CD14-positive monocyte (primary cell): ENCODE measurements around the gene CELSR1. TPM values are rescaled to one million over a fixed set of nuclear protein-coding genes. Genes with fewer than 3 reads are reported as not detected.
A peak's percentile ranks its signal among the peaks of the same experiment; 100 is the strongest.

ENCODE experiments used
- DNase-seq, 3 donors: peaks; one replicate each; pipeline ENCODE4 v3.0.0-alpha.2; 2011 to 2022
- H2AFZ ChIP-seq: 2 replicates; pipeline ENCODE4 v1.6.0; 2012; ENCODE audit warnings: mild to moderate bottlenecking, low read depth, low read length, inconsistent platforms; ENCODE audit not compliant: insufficient read depth, poor library complexity, severe bottlenecking
- H3K27ac ChIP-seq, 2 donors: 1 replicate in 1 of 2; 2 replicates in 1 of 2; pipeline ENCODE4 v1.5.1; 2012 to 2013; ENCODE audit warnings: low read length in 2 of 2, control low read depth in 1 of 2, inconsistent platforms in 1 of 2, low read depth in 1 of 2, mild to moderate bottlenecking in 1 of 2
- H3K27me3 ChIP-seq, 2 donors: one replicate each; pipeline versions ENCODE4 v1.6.0 to v1.6.1; 2011 to 2013; ENCODE audit warnings: low read length in 2 of 2; ENCODE audit not compliant: control insufficient read depth in 2 of 2, insufficient read depth in 2 of 2
- H3K36me3 ChIP-seq, 2 donors: replicated peaks in 1 of 2; 1 replicate in 1 of 2; 2 replicates in 1 of 2; pipeline versions ENCODE4 v1.5.1 to v1.6.1; 2012 to 2013; ENCODE audit warnings: low read length in 2 of 2, control low read depth in 1 of 2, inconsistent platforms in 1 of 2, mild to moderate bottlenecking in 1 of 2; ENCODE audit not compliant: insufficient read depth in 2 of 2, control insufficient read depth in 1 of 2
- H3K4me1 ChIP-seq, 2 donors: 1 replicate in 1 of 2; 2 replicates in 1 of 2; pipeline versions ENCODE4 v1.5.1 to v1.6.1; 2012 to 2013; ENCODE audit warnings: low read length in 2 of 2, control low read depth in 1 of 2, inconsistent platforms in 1 of 2, mild to moderate bottlenecking in 1 of 2, moderate library complexity in 1 of 2; ENCODE audit not compliant: insufficient read depth in 2 of 2, control insufficient read depth in 1 of 2
- H3K4me2 ChIP-seq: replicated peaks from 2 replicates; pipeline ENCODE3; 2012; ENCODE audit warnings: low read length, moderate library complexity, mild to moderate bottlenecking; ENCODE audit not compliant: poor library complexity, severe bottlenecking; ENCODE audit errors: extremely low read depth
- H3K4me3 ChIP-seq, 3 experiments: fragments of 200-600 bp in 1 of 3; sonication (generic) in 1 of 3; replicated peaks in 1 of 3; 1 replicate in 2 of 3; 2 replicates in 1 of 3; pipeline ENCODE4 v1.5.1; 2011 to 2013; ENCODE audit warnings: low read length in 3 of 3, mild to moderate bottlenecking in 3 of 3, control low read depth in 2 of 3, low read depth in 2 of 3, inconsistent platforms in 1 of 3, moderate library complexity in 1 of 3
- H3K79me2 ChIP-seq: 2 replicates; pipeline ENCODE4 v1.6.0; 2012; ENCODE audit warnings: mild to moderate bottlenecking, control low read depth, inconsistent platforms, low read length, moderate library complexity; ENCODE audit not compliant: insufficient read depth
- H3K9ac ChIP-seq: 2 replicates; pipeline ENCODE4 v1.6.0; 2017; ENCODE audit warnings: low read length, mild to moderate bottlenecking; ENCODE audit not compliant: insufficient read depth, poor library complexity, severe bottlenecking
- H3K9me3 ChIP-seq, 2 donors: replicated peaks in 1 of 2; 1 replicate in 1 of 2; 2 replicates in 1 of 2; pipeline versions ENCODE4 v1.5.1 to v1.6.1; 2012 to 2013; ENCODE audit warnings: low read length in 2 of 2, control low read depth in 1 of 2; ENCODE audit not compliant: control insufficient read depth in 1 of 2, insufficient read depth in 1 of 2
- H4K20me1 ChIP-seq: 2 replicates; pipeline ENCODE4 v1.6.0; 2012; ENCODE audit warnings: mild to moderate bottlenecking, low read length, control low read depth, moderate library complexity; ENCODE audit not compliant: insufficient read depth
- H3K27ac Mint-ChIP-seq, 7 donors: one replicate each; pipeline ENCODE4 v1.8.0; 2020; ENCODE audit warnings: mild to moderate bottlenecking in 7 of 7, mixed read lengths in 7 of 7, moderate library complexity in 6 of 7, inconsistent platforms in 2 of 7
- H3K27me3 Mint-ChIP-seq, 3 donors: one replicate each; pipeline ENCODE4 v1.8.0; 2021 to 2022; ENCODE audit warnings: low read depth in 3 of 3, mild to moderate bottlenecking in 3 of 3, mixed read lengths in 3 of 3, moderate library complexity in 3 of 3, inconsistent platforms in 1 of 3
- H3K36me3 Mint-ChIP-seq, 2 donors: one replicate each; pipeline ENCODE4 v1.8.0; 2020; ENCODE audit warnings: mixed read lengths in 2 of 2, inconsistent platforms in 1 of 2, mild to moderate bottlenecking in 1 of 2
- H3K4me1 Mint-ChIP-seq: one replicate; pipeline ENCODE4 v1.8.0; 2020; ENCODE audit warnings: mild to moderate bottlenecking, mixed read lengths
- H3K4me3 Mint-ChIP-seq, 2 donors: one replicate each; pipeline ENCODE4 v1.8.0; 2020; ENCODE audit warnings: mild to moderate bottlenecking in 2 of 2, mixed read lengths in 2 of 2, moderate library complexity in 1 of 2
- H3K9me3 Mint-ChIP-seq, 7 donors: one replicate each; pipeline ENCODE4 v1.8.0; 2020 to 2022; ENCODE audit warnings: mixed read lengths in 7 of 7, mild to moderate bottlenecking in 6 of 7, moderate library complexity in 6 of 7, inconsistent platforms in 2 of 7
- WGBS: methylation state at CpG from one replicate; pipeline ENCODE4 v1.1.5; 2013; ENCODE audit warnings: missing lambda C conversion rate; ENCODE audit not compliant: insufficient coverage; 5-methylcytosine and 5-hydroxymethylcytosine counted together
- intact Hi-C, 2 donors: fragments of 100-400 bp; cut with micrococcal nuclease; formaldehyde crosslinking; loops; one replicate each; pipeline versions ENCODE4 v1.15.0 to v1.15.1; 2023
- polyA plus RNA-seq, 3 donors: library from polyadenylated mRNA; depleted of rRNA in 1 of 3; unstranded in 2 of 3; stranded (reverse) in 1 of 3; fragments of 300-500 nt in 2 of 3; fragments of >200 nt in 1 of 3; fragmentation: Illumina TruSeq in 2 of 3; gene quantifications; 1 replicate in 2 of 3; 2 replicates in 1 of 3; pipeline ENCODE4 v1.2.3, GENCODE V29; 2012 to 2021
- TF ChIP-seq, protein P1 (sequence below): fragments of 200-600 bp; IDR thresholded peaks from one replicate; pipeline ENCODE4 v1.8.0; 2022; ENCODE audit warnings: antibody characterized with exemption, mild to moderate bottlenecking

The CELSR1 gene
- polyA plus RNA-seq, 3 donors = 0.16 TPM; not detected in 2

DNA sequence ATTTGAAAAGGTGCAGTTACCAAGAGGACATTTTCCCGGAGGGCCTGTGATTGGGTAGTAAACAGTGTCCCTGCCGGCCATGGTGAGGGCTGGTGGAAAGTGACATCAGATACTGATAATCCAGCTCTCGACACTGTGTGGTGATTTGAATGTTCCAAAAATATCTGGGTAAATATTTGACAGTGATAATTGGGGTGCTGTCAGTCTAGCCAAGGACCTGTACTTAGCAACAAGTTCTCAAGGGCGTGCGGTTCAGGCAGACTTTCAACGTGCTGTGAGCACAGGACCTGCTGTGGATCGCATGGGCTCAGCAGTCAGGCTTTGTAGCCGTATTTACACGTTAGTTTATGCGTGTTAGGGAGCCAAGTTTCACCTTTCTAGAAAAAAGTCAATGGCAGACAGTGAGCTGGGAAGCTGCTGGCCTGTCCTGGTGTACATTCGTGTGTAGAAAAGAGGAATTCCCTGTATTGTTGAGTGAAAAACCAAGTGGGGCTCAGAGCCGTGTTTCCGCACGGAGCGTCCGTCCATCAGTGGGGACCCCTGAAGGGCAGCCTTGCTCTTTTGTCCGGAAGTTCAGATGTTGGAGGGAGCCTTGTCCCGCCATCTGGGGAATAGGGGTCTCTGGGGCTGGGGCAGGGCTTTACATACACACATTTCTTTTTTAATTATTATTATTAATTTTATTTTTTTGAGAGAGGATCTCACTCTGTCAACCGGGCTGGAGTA, 190.6 kb downstream of the CELSR1 start:
- WGBS = 94% methylated on average over 11 of the region's 19 CpGs
- H3K4me2 ChIP-seq = no peak overlapping the region
- Mint-ChIP-seq H3K27me3 (no peaks in the 10 kb centered on the region), H3K4me1 (no peaks in the 10 kb centered on the region), H3K36me3 (peaks cover 96 to 100% of the 10 kb centered on the region in 2 donors), H3K27ac (peak overlapping the region in 1 of 7 donors; percentile 50), H3K9me3 (no peaks in the 10 kb centered on the region), H3K4me3 (no peak overlapping the region)
- H3K36me3 ChIP-seq = peaks cover 97 to 99% of the 10 kb centered on the region in 2 donors
- DNase-seq = no peak
- H3K79me2 ChIP-seq = no peaks in the 10 kb centered on the region
- H3K27me3 ChIP-seq = no peaks in the 10 kb centered on the region
- intact Hi-C loops = no loop called here
- H3K9me3 ChIP-seq = no peaks in the 10 kb centered on the region
- H3K27ac ChIP-seq = no peak overlapping the region
- H3K4me3 ChIP-seq = no peak overlapping the region
- no peaks in the 10 kb centered on the region for H3K4me1 ChIP-seq
- H4K20me1 ChIP-seq = peaks cover 16% of the 10 kb centered on the region
- no peak overlapping the region for H2AFZ ChIP-seq
- TF ChIP-seq, protein P1, sequence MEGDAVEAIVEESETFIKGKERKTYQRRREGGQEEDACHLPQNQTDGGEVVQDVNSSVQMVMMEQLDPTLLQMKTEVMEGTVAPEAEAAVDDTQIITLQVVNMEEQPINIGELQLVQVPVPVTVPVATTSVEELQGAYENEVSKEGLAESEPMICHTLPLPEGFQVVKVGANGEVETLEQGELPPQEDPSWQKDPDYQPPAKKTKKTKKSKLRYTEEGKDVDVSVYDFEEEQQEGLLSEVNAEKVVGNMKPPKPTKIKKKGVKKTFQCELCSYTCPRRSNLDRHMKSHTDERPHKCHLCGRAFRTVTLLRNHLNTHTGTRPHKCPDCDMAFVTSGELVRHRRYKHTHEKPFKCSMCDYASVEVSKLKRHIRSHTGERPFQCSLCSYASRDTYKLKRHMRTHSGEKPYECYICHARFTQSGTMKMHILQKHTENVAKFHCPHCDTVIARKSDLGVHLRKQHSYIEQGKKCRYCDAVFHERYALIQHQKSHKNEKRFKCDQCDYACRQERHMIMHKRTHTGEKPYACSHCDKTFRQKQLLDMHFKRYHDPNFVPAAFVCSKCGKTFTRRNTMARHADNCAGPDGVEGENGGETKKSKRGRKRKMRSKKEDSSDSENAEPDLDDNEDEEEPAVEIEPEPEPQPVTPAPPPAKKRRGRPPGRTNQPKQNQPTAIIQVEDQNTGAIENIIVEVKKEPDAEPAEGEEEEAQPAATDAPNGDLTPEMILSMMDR = no peak
- H3K9ac ChIP-seq = no peak overlapping the region

DNA sequence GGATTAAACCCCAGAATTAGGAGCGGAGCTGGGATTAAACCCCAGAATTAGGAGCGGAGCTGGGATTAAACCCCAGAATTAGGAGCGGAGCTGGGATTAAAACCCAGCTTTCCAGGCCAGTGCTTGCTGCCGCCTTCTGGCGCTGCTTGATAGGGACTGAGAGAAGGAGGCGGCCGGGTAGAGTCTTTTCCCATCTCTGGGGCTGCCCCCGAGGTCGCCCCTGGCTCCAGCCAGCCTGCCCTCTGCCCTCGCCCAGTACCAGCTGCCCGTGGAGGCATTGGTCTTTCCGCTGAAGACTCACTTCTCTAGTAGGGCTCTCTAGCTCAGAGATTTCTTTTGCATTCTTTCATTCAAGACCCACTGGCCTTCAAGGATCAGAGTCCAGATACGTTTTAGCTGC, 196.7 kb downstream of the CELSR1 start:
- H3K79me2 ChIP-seq = peaks cover 24% of the 10 kb centered on the region
- DNase-seq = no peak
- H3K9ac ChIP-seq = no peak overlapping the region
- Mint-ChIP-seq H3K4me1 (peaks cover 10% of the 10 kb centered on the region), H3K36me3 (peaks cover 73 to 79% of the 10 kb centered on the region in 2 donors), H3K4me3 (no peak overlapping the region), H3K27ac (no peak overlapping the region), H3K27me3 (no peaks in the 10 kb centered on the region), H3K9me3 (no peaks in the 10 kb centered on the region)
- H3K27me3 ChIP-seq = no peaks in the 10 kb centered on the region
- H3K4me1 ChIP-seq = peaks cover 9 to 10% of the 10 kb centered on the region in 2 donors
- peaks cover 73 to 84% of the 10 kb centered on the region in 2 donors for H3K36me3 ChIP-seq
- TF ChIP-seq, protein P1 = no peak
- no peaks in the 10 kb centered on the region for H3K9me3 ChIP-seq
- no peak overlapping the region for H3K27ac ChIP-seq
- no peak overlapping the region for H3K4me2 ChIP-seq
- peaks cover 25% of the 10 kb centered on the region for H4K20me1 ChIP-seq
- no peak overlapping the region for H3K4me3 ChIP-seq
- no peak overlapping the region for H2AFZ ChIP-seq
- intact Hi-C loops = no loop called here
- 97% methylated on average over 11 of the region's 13 CpGs for WGBS
